ENCODE results near the gene TBC1D10B. TPM values are rescaled to one million over a fixed set of nuclear protein-coding genes. Genes with fewer than 3 reads are reported as not detected.
A peak's percentile ranks its signal among the peaks of the same experiment; 100 is the strongest.

The TBC1D10B gene
- polyA plus RNA-seq, 1 experiment, result 12.0 TPM

- Histone ChIP-seq H3K27ac (ENCODE audit: low read depth, low read length) (no peak overlapping the region), H3K9me3 (ENCODE audit: control insufficient read depth, insufficient read depth, low read length) (no peaks in the 10 kb centered on the region; the same call in 1 of the 2 replicates), H3K4me3 (ENCODE audit: low read depth, low read length) (no peak overlapping the region), H3K27me3 (ENCODE audit: control insufficient read depth, insufficient read depth, low read length) (no peaks in the 10 kb centered on the region)
- POLR2A ChIA-PET, result no interaction called here
- CTCF ChIA-PET, result no interaction called here
- DNase-seq (ENCODE audit: low read depth, low spot score), result no peak
- no peak for TF ChIP-seq CTCF (IDR thresholded peaks at IDR 0.05; ENCODE audit: low read depth, low read length)
These were observed 12.3 kb downstream of the TBC1D10B start for GRCh38 chr16:30357715-30358576.

- ChIA-PET POLR2A (interaction anchor here (0.7 kb wide), 1 partner anchor 50 kb away, joined by 5 read pairs; no protein-coding TSS in a partner anchor), CTCF (no interaction called here)
- Histone ChIP-seq H3K27me3 (ENCODE audit: control insufficient read depth, insufficient read depth, low read length) (no peaks in the 10 kb centered on the region), H3K27ac (ENCODE audit: low read depth, low read length) (no peak overlapping the region), H3K4me3 (ENCODE audit: low read depth, low read length) (no peak overlapping the region), H3K9me3 (ENCODE audit: control insufficient read depth, insufficient read depth, low read length) (no peaks in the 10 kb centered on the region; the same call in 1 of the 2 replicates)
- TF ChIP-seq CTCF (IDR thresholded peaks at IDR 0.05; ENCODE audit: low read depth, low read length), result no peak
- no peak for DNase-seq (ENCODE audit: low read depth, low spot score)
These were observed 13.1 kb downstream of the TBC1D10B start for GRCh38 chr16:30357085-30357714.

- Histone ChIP-seq H3K27ac (ENCODE audit: low read depth, low read length) (peak overlapping the region; percentile 100), H3K27me3 (ENCODE audit: control insufficient read depth, insufficient read depth, low read length) (no peaks in the 10 kb centered on the region), H3K9me3 (ENCODE audit: control insufficient read depth, insufficient read depth, low read length) (no peaks in the 10 kb centered on the region; the same call in 1 of the 2 replicates), H3K4me3 (ENCODE audit: low read depth, low read length) (no peak overlapping the region)
- DNase-seq (ENCODE audit: low read depth, low spot score), result no peak
- no peak for TF ChIP-seq CTCF (IDR thresholded peaks at IDR 0.05; ENCODE audit: low read depth, low read length)
- CTCF ChIA-PET, result no interaction called here
- POLR2A ChIA-PET, result interaction anchor here (0.7 kb wide), 1 partner anchor 50 kb away, joined by 5 read pairs; no protein-coding TSS in a partner anchor
These were observed 13.8 kb downstream of the TBC1D10B start for GRCh38 chr16:30356401-30357084.

GRCh38 chr16:30355954-30356308 is 14.4 kb downstream of the TBC1D10B start:
- no peak for DNase-seq (ENCODE audit: low read depth, low spot score)
- POLR2A ChIA-PET, result interaction anchor here (0.7 to 2.0 kb wide), 4 partner anchors 15 to 303 kb away, joined by 3 to 9 read pairs (median 4); partner anchors contain the start of genes TBC1D10B and ZNF771
- Histone ChIP-seq H3K4me3 (ENCODE audit: low read depth, low read length) (peak overlapping the region; percentile 70), H3K9me3 (ENCODE audit: control insufficient read depth, insufficient read depth, low read length) (no peaks in the 10 kb centered on the region; the same call in 1 of the 2 replicates), H3K27ac (ENCODE audit: low read depth, low read length) (peak overlapping the region; percentile 100), H3K27me3 (ENCODE audit: control insufficient read depth, insufficient read depth, low read length) (no peaks in the 10 kb centered on the region)
- CTCF ChIA-PET, result no interaction called here
- no peak for TF ChIP-seq CTCF (IDR thresholded peaks at IDR 0.05; ENCODE audit: low read depth, low read length)
